Breast epithelium (tissue), 4 donors: ENCODE results near the gene TMPRSS9. TPM values are rescaled to one million over a fixed set of nuclear protein-coding genes. Genes with fewer than 3 reads are reported as not detected.

Experiments used
- DNase-seq, 2 donors: peaks; one replicate each; pipeline ENCODE4 v3.0.0-alpha.2; 2019; ENCODE audit warnings: low spot score in 2 of 2
- H3K27ac ChIP-seq, 2 donors: fragments of 200-600 bp; sonication (generic) in 1 of 2; one replicate each; pipeline ENCODE4 v1.5.1; 2016 to 2019; ENCODE audit warnings: mild to moderate bottlenecking in 1 of 2
- H3K27me3 ChIP-seq, 2 donors: fragments of 200-600 bp; sonication (generic) in 1 of 2; one replicate each; pipeline versions ENCODE4 v1.5.1 to v1.6.0; 2017 to 2019; ENCODE audit warnings: control low read depth in 1 of 2, mild to moderate bottlenecking in 1 of 2
- H3K36me3 ChIP-seq: fragments of 200-600 bp; one replicate; pipeline ENCODE4 v1.5.1; 2019
- H3K4me1 ChIP-seq, 2 donors: fragments of 200-600 bp; sonication (generic); one replicate each; pipeline ENCODE4 v1.5.1; 2016 to 2019; ENCODE audit warnings: control low read depth in 1 of 2
- H3K4me3 ChIP-seq, 3 donors: fragments of 200-600 bp; sonication (generic); 1 replicate in 2 of 3; 2 replicates in 1 of 3; pipeline ENCODE4 v1.5.1; 2016 to 2019; ENCODE audit warnings: mild to moderate bottlenecking in 3 of 3, moderate library complexity in 2 of 3
- H3K9me3 ChIP-seq, 2 donors: fragments of 200-600 bp; sonication (generic) in 1 of 2; one replicate each; pipeline ENCODE4 v1.5.1; 2016 to 2019; ENCODE audit warnings: control low read depth in 1 of 2
- POLR2A ChIP-seq: fragments of 450-650 bp; IDR thresholded peaks from one replicate; pipeline ENCODE4 v1.6.1; 2016; ENCODE audit warnings: antibody characterized with exemption, mild to moderate bottlenecking, moderate library complexity
- POLR2AphosphoS5 ChIP-seq, 3 donors: sonication (generic); formaldehyde crosslinking; IDR thresholded peaks; one replicate each; pipeline ENCODE4 v1.6.1; 2017; ENCODE audit warnings: antibody characterized with exemption in 3 of 3
- intact Hi-C: fragments of 100-400 bp; cut with DNase I; formaldehyde crosslinking; loops from one replicate; pipeline ENCODE4 v1.15.1; 2023; ENCODE audit warnings: low total_unique reads
- total RNA-seq, 3 donors: library from RNA; depleted of rRNA; stranded (reverse); fragments of >200 nt; gene quantifications; one replicate each; pipeline ENCODE4 v1.1.0, GENCODE V29; 2016
- TF ChIP-seq, protein P1 (sequence below), 3 donors: fragments of 450-650 bp; IDR thresholded peaks; one replicate each; pipeline ENCODE4 v1.5.1; 2016 to 2017; ENCODE audit warnings: antibody characterized with exemption in 3 of 3, mild to moderate bottlenecking in 3 of 3, moderate library complexity in 3 of 3

Gene TMPRSS9
- total RNA-seq, 3 donors from 2014 or later = under 0.01 TPM; not detected in 2

DNA sequence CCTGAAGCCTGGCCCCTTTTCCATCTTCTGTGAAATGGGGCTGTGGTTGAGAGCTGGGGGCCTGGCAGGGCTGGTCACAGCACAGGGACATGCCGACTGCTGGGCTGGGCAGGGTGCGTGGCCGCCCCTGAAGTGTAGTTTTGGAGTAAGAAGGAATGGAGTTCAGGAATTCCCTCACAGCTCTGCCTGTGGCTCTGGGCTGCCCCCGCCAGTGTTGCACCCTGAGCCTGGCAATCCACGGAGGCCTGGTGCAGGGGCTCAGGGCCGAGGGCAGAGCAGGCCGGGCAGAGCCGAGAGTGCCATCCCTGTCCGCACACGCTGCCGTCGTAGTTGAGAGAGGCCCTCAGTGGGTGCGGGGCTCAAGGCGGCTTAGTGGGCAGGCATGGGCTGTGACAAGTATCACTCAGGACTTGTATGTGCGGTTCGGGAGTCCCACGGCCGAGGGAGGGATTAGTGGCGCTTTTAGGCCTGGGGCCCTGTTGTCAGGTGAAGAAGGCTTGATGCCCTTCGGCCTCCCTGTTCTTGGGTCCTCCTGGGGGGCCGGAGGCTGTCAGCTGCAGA is 21.9 kb upstream of the TMPRSS9 start:
- TF ChIP-seq, protein P1, sequence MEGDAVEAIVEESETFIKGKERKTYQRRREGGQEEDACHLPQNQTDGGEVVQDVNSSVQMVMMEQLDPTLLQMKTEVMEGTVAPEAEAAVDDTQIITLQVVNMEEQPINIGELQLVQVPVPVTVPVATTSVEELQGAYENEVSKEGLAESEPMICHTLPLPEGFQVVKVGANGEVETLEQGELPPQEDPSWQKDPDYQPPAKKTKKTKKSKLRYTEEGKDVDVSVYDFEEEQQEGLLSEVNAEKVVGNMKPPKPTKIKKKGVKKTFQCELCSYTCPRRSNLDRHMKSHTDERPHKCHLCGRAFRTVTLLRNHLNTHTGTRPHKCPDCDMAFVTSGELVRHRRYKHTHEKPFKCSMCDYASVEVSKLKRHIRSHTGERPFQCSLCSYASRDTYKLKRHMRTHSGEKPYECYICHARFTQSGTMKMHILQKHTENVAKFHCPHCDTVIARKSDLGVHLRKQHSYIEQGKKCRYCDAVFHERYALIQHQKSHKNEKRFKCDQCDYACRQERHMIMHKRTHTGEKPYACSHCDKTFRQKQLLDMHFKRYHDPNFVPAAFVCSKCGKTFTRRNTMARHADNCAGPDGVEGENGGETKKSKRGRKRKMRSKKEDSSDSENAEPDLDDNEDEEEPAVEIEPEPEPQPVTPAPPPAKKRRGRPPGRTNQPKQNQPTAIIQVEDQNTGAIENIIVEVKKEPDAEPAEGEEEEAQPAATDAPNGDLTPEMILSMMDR (IDR thresholded peaks at IDR 0.05) = no peak
- TF ChIP-seq POLR2A (no peak), POLR2AphosphoS5 (IDR thresholded peaks at IDR 0.05) (no peak)
- H3K4me1 ChIP-seq = no peaks in the 10 kb centered on the region
- H3K4me3 ChIP-seq = no peak overlapping the region
- H3K36me3 ChIP-seq = no peaks in the 10 kb centered on the region
- H3K9me3 ChIP-seq = no peaks in the 10 kb centered on the region
- no peak overlapping the region for H3K27ac ChIP-seq
- no peak for DNase-seq
- H3K27me3 ChIP-seq = no peaks in the 10 kb centered on the region
- intact Hi-C loops = no loop called here

DNA sequence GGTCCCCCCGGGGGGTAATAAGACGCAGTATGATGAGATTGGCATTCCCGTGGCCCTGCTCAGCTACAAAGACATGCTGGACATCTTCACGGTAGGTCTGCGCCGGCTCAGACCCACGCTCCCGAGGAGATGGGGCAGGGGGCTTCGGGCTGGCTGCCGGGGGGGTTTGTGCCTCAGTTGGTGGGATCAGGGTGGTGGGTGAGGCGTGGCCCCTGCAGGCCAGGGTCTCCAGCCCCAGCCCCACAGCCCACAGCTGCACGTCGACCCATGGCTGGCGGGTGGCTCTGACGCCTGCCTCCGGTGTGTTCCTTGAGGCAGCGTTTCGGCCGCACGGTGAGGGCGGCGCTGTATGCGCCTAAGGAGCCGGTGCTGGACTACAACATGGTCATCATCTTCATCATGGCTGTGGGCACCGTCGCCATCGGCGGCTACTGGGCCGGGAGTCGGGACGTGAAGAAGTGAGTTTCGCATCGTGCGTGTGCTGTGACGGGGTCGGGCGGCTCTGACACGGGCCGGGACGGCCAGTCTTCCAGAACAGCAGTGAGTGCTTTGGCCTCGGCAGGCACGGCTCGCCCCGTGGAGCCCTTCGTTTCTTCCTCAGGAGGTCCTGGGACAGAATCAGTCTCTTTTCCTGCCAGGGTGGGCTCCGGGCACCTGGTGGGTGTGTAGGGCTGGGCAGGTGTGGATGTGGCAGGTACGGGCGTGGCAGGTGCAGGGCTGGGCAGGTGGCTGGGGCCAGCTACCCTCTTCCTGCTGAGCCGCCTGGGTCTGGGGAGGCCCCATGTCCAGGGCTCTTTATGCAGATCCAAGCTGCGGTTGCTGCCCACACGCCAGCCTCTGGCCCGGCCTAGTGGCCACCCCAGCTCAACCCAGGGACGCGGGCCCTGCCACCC is 21.1 kb upstream of the TMPRSS9 start:
- DNase-seq = no peak
- no peak for TF ChIP-seq POLR2A
- no peak for TF ChIP-seq POLR2AphosphoS5 (IDR thresholded peaks at IDR 0.05)
- TF ChIP-seq, protein P1 (IDR thresholded peaks at IDR 0.05) = no peak
- H3K36me3 ChIP-seq = no peaks in the 10 kb centered on the region

DNA sequence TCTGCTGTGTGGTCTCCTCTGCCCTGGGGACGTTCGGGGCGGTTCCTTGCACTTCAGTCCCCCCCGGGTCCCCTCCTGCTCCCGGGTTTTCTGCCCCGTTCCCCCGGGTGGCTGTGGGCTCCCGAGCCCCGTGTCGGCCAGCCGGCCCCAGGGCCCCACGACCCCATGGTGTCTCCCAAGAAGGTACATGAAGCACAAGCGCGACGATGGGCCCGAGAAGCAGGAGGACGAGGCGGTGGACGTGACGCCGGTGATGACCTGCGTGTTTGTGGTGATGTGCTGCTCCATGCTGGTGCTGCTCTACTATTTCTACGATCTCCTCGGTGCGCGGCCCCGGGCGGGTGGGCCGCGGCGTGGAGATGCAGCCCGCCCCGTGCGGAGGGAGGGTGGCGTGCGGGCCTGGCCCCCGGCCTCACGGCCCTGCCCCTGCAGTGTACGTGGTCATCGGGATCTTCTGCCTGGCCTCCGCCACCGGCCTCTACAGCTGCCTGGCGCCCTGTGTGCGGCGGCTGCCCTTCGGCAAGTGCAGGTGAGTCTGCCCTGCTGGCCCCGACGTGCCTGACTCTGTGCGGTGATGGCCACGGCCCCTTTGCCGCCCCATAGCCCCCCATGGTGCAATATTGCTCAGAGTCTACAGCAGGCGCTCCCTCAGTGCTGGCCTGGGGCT is 20.3 kb upstream of the TMPRSS9 start:
- H3K9me3 ChIP-seq = no peaks in the 10 kb centered on the region
- H3K36me3 ChIP-seq = no peaks in the 10 kb centered on the region
- no peaks in the 10 kb centered on the region for H3K27me3 ChIP-seq
- intact Hi-C loops = no loop called here
- DNase-seq = no peak
- H3K27ac ChIP-seq = no peak overlapping the region
- H3K4me1 ChIP-seq = no peaks in the 10 kb centered on the region
- TF ChIP-seq POLR2A = no peak
- TF ChIP-seq POLR2AphosphoS5 (IDR thresholded peaks at IDR 0.05) = no peak
- TF ChIP-seq, protein P1 (IDR thresholded peaks at IDR 0.05) = no peak
- no peak overlapping the region for H3K4me3 ChIP-seq

More for the DNA sequence above, 21.1 kb upstream of the TMPRSS9 start:
- H3K27me3 ChIP-seq = no peaks in the 10 kb centered on the region
- H3K9me3 ChIP-seq = no peaks in the 10 kb centered on the region
- no peak overlapping the region for H3K4me3 ChIP-seq
- no peak overlapping the region for H3K27ac ChIP-seq
- H3K4me1 ChIP-seq = no peaks in the 10 kb centered on the region
- intact Hi-C loops = no loop called here

DNA sequence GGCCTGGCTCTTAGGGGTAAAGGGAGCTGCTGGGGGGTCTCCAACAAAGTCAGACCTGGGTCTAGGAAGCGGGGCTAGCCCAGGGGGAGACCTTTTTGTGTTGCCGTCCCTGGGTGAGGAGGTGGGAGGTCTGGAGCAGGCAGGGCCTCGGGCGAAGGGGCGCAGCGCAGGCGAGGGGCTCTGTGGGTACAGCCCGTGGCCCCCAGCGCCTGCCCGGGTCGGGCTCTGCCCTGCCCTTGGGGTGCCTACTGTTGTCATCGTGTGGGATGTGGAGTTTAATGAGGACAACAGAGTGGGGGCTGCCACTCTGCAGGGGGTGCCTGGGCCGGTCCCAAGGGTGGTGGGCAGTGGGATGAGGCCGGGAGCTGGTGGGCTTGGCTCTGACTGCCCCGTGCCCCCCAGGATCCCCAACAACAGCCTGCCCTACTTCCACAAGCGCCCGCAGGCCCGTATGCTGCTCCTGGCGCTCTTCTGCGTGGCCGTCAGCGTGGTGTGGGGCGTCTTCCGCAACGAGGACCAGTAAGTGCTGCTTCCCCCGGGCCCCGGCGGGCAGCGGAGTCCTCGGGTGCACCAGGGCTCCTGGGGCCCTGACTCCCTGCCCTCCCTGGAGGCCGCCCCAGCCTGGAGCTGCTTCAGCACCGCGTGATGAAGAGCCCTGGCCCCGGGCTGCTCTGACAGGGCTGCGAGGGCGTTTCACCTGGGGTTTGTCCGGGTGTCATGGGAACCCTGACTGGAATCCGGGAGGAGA is 19.4 kb upstream of the TMPRSS9 start:
- TF ChIP-seq POLR2A (no peak), POLR2AphosphoS5 (IDR thresholded peaks at IDR 0.05) (no peak)
- TF ChIP-seq, protein P1 (IDR thresholded peaks at IDR 0.05) = no peak
- no peaks in the 10 kb centered on the region for H3K9me3 ChIP-seq
- H3K4me1 ChIP-seq = no peaks in the 10 kb centered on the region
- H3K27me3 ChIP-seq = no peaks in the 10 kb centered on the region
- H3K27ac ChIP-seq = peak overlapping the region in 1 of 2 donors; percentile 62
- no peak for DNase-seq
- no peaks in the 10 kb centered on the region for H3K36me3 ChIP-seq
- no peak overlapping the region for H3K4me3 ChIP-seq
- intact Hi-C loops = no loop called here
